Ascending aorta (tissue), 2 donors: ENCODE measurements around the gene STAG1. TPM values are rescaled to one million over a fixed set of nuclear protein-coding genes. Genes with fewer than 3 reads are reported as not detected.

Experiments
- DNase-seq, 2 donors: peaks; one replicate each; pipeline ENCODE4 v3.0.0-alpha.2; 2019; ENCODE audit warnings: low spot score in 2 of 2
- H3K27ac ChIP-seq, 2 donors: fragments of 200-600 bp; sonication (generic); one replicate each; pipeline ENCODE4 v1.5.1; 2016 to 2017; ENCODE audit warnings: mild to moderate bottlenecking in 1 of 2
- H3K27me3 ChIP-seq: fragments of 200-600 bp; sonication (generic); one replicate; pipeline ENCODE4 v1.5.1; 2017
- H3K36me3 ChIP-seq, 2 donors: fragments of 200-600 bp; sonication (generic); one replicate each; pipeline ENCODE4 v1.5.1; 2016
- H3K4me1 ChIP-seq, 2 donors: fragments of 200-600 bp; sonication (generic); one replicate each; pipeline ENCODE4 v1.5.1; 2016 to 2017; ENCODE audit warnings: mild to moderate bottlenecking in 1 of 2
- H3K4me3 ChIP-seq, 2 donors: fragments of 200-600 bp; sonication (generic); one replicate each; pipeline ENCODE4 v1.5.1; 2016 to 2017; ENCODE audit warnings: mild to moderate bottlenecking in 1 of 2
- H3K9me3 ChIP-seq, 2 donors: fragments of 200-600 bp; sonication (generic); one replicate each; pipeline ENCODE4 v1.5.1; 2016
- CTCF ChIP-seq, 3 experiments: fragments of 200-600 bp in 2 of 3; fragments of 450-650 bp in 1 of 3; sonication (generic) in 2 of 3; IDR thresholded peaks; one replicate each; pipeline ENCODE4 v1.5.1; 2016 to 2019; ENCODE audit warnings: antibody characterized with exemption in 3 of 3, mild to moderate bottlenecking in 1 of 3, moderate library complexity in 1 of 3
- intact Hi-C: fragments of 100-400 bp; cut with DNase I; formaldehyde crosslinking; loops from one replicate; pipeline ENCODE4 v1.15.1; 2023
- total RNA-seq: library from RNA; depleted of rRNA; stranded (reverse); fragments of >200 nt; gene quantifications from one replicate; pipeline ENCODE4 v1.1.0, GENCODE V29; 2016

STAG1 gene
- total RNA-seq, 1 donor from 2014 or later: 27.2 TPM

- peaks cover 0 to 8% of the 10 kb centered on the region in 2 donors for H3K36me3 ChIP-seq
- no peaks in the 10 kb centered on the region for H3K4me1 ChIP-seq
- H3K27ac ChIP-seq: no peak overlapping the region
- no peak overlapping the region for H3K4me3 ChIP-seq
- intact Hi-C loops: no loop called here
- TF ChIP-seq CTCF (IDR thresholded peaks at IDR 0.05): no peak
- H3K9me3 ChIP-seq: no peaks in the 10 kb centered on the region
- no peak for DNase-seq
- H3K27me3 ChIP-seq: no peaks in the 10 kb centered on the region
Observed at GRCh38 chr3:136409549-136409948, 342.6 kb downstream of the STAG1 start.

- no peak overlapping the region for H3K27ac ChIP-seq
- TF ChIP-seq CTCF (IDR thresholded peaks at IDR 0.05): no peak
- peaks cover 0 to 4% of the 10 kb centered on the region in 2 donors for H3K36me3 ChIP-seq
- no peaks in the 10 kb centered on the region for H3K4me1 ChIP-seq
- no peaks in the 10 kb centered on the region for H3K27me3 ChIP-seq
- no peaks in the 10 kb centered on the region for H3K9me3 ChIP-seq
- intact Hi-C loops: no loop called here
- H3K4me3 ChIP-seq: no peak overlapping the region
- DNase-seq: no peak
Observed at GRCh38 chr3:136404056-136404455, 348.1 kb downstream of the STAG1 start.

- Histone ChIP-seq H3K27me3 (no peaks in the 10 kb centered on the region), H3K9me3 (no peaks in the 10 kb centered on the region), H3K4me3 (no peak overlapping the region), H3K27ac (no peak overlapping the region), H3K4me1 (peaks cover 0 to 11% of the 10 kb centered on the region in 2 donors), H3K36me3 (peaks cover 0 to 4% of the 10 kb centered on the region in 2 donors)
- no peak for DNase-seq
- intact Hi-C loops: loop anchor here (10.0 kb wide), 1 partner anchor 358 kb away; the partner anchor contains the start of gene STAG1
- TF ChIP-seq CTCF (IDR thresholded peaks at IDR 0.05): no peak
Observed at GRCh38 chr3:136396916-136397315, 355.3 kb downstream of the STAG1 start.

- Histone ChIP-seq H3K4me1 (peaks cover 0 to 9% of the 10 kb centered on the region in 2 donors), H3K9me3 (no peaks in the 10 kb centered on the region), H3K4me3 (no peak overlapping the region), H3K27me3 (no peaks in the 10 kb centered on the region), H3K27ac (no peak overlapping the region), H3K36me3 (peaks cover 0 to 3% of the 10 kb centered on the region in 2 donors)
- TF ChIP-seq CTCF (IDR thresholded peaks at IDR 0.05): no peak
- DNase-seq: no peak
- intact Hi-C loops: loop anchor here (10.0 kb wide), 1 partner anchor 364 kb away; the partner anchor contains the start of gene STAG1
Observed at GRCh38 chr3:136390574-136390973, 361.6 kb downstream of the STAG1 start.

GRCh38 chr3:136387031-136387430, 365.1 kb downstream of the STAG1 start:
- Histone ChIP-seq H3K9me3 (no peaks in the 10 kb centered on the region), H3K27ac (no peak overlapping the region), H3K4me1 (no peaks in the 10 kb centered on the region), H3K27me3 (no peaks in the 10 kb centered on the region), H3K36me3 (peaks cover 0 to 3% of the 10 kb centered on the region in 2 donors), H3K4me3 (no peak overlapping the region)
- no peak for TF ChIP-seq CTCF (IDR thresholded peaks at IDR 0.05)
- DNase-seq: no peak
- intact Hi-C loops: no loop called here

- Histone ChIP-seq H3K9me3 (no peaks in the 10 kb centered on the region), H3K4me3 (no peak overlapping the region), H3K27ac (no peak overlapping the region), H3K4me1 (no peaks in the 10 kb centered on the region), H3K27me3 (no peaks in the 10 kb centered on the region), H3K36me3 (peaks cover 0 to 3% of the 10 kb centered on the region in 2 donors)
- TF ChIP-seq CTCF (IDR thresholded peaks at IDR 0.05): no peak
- intact Hi-C loops: no loop called here
- DNase-seq: no peak
Observed at GRCh38 chr3:136385457-136385856, 366.7 kb downstream of the STAG1 start.
